Heart right ventricle (tissue), 16 donors: Measurements from ENCODE around the gene ZNF169. TPM values are rescaled to one million over a fixed set of nuclear protein-coding genes. Genes with fewer than 3 reads are reported as not detected.
"Not testable (repeated sequence)": the region's sequence is repeated elsewhere in the genome, so short reads cannot be mapped to it uniquely, and the experiment has no call there.

Experiments used
- ATAC-seq, 8 donors: fragments of 200-7000 bp; cut with Tn5 transposase; one replicate each; pipeline ENCODE4 v1.9.1; 2020; ENCODE audit warnings: mild to moderate bottlenecking in 8 of 8, moderate library complexity in 8 of 8, moderate number of reproducible peaks in 1 of 8
- DNase-seq, 2 donors: peaks; one replicate each; pipeline ENCODE4 v3.0.0-alpha.2; 2020
- H3K27ac ChIP-seq, 10 donors: fragments of 200-600 bp; sonication (generic) in 2 of 10; one replicate each; pipeline versions ENCODE4 v1.5.0 to v1.8.0; 2020 to 2022; ENCODE audit warnings: mild to moderate bottlenecking in 3 of 10
- H3K27me3 ChIP-seq, 7 donors: fragments of 200-600 bp; one replicate each; pipeline ENCODE4 v1.8.0; 2021 to 2022; ENCODE audit warnings: mild to moderate bottlenecking in 2 of 7
- H3K36me3 ChIP-seq, 9 donors: fragments of 200-600 bp; sonication (generic) in 1 of 9; one replicate each; pipeline versions ENCODE4 v1.5.0 to v1.8.0; 2020 to 2022; ENCODE audit warnings: mild to moderate bottlenecking in 2 of 9
- H3K4me1 ChIP-seq, 9 donors: fragments of 200-600 bp; sonication (generic) in 1 of 9; one replicate each; pipeline versions ENCODE4 v1.5.0 to v1.8.0; 2020 to 2022; ENCODE audit warnings: mild to moderate bottlenecking in 4 of 9
- H3K4me3 ChIP-seq, 10 donors: fragments of 200-600 bp; sonication (generic) in 2 of 10; one replicate each; pipeline versions ENCODE4 v1.5.0 to v1.8.0; 2020 to 2022; ENCODE audit warnings: mild to moderate bottlenecking in 7 of 10, moderate library complexity in 2 of 10
- H3K9me3 ChIP-seq, 11 donors: fragments of 200-600 bp in 10 of 11; sonication (generic) in 2 of 11; one replicate each; pipeline versions ENCODE4 v1.5.0 to v1.8.0; 2013 to 2022; ENCODE audit warnings: mild to moderate bottlenecking in 2 of 11, control low read depth in 1 of 11, moderate library complexity in 1 of 11
- CTCF ChIP-seq, 9 donors: fragments of 200-600 bp; sonication (generic) in 2 of 9; IDR thresholded peaks; one replicate each; pipeline versions ENCODE4 v1.5.0 to v1.8.0; 2021 to 2022; ENCODE audit warnings: antibody characterized with exemption in 9 of 9, mild to moderate bottlenecking in 5 of 9, moderate library complexity in 1 of 9
- WGBS, 2 donors: extraction: QIAGEN DNeasy Blood & Tissue Kit; methylation state at CpG; one replicate each; pipeline ENCODE4 v1.1.7; 2013; ENCODE audit warnings: inconsistent platforms in 1 of 2; 5-methylcytosine and 5-hydroxymethylcytosine counted together
- intact Hi-C, 10 donors: fragments of 100-400 bp; cut with DNase I; formaldehyde crosslinking; loops; one replicate each; pipeline versions ENCODE4 v1.11.1 to v1.14.2; 2022
- polyA plus RNA-seq, 2 donors: library from polyadenylated mRNA; stranded (reverse); fragments of 200-250 nt; gene quantifications; one replicate each; pipeline ENCODE4 v1.2.3, GENCODE V29; 2013
- total RNA-seq, 10 donors: library from RNA; stranded (reverse); fragmentation: NEBNext Ultra II Directional in 3 of 10; extraction: Animal tissue kit (Norgen Biotek cat#: 25700) in 3 of 10; gene quantifications; one replicate each; pipeline versions ENCODE4 v1.2.1 to v1.2.4, GENCODE V29; 2021 to 2023
- donor health status: Arrhythmogenic right ventricular cardiomyopathy.
- donor health status: ischemic (EF 13 %, LVEDD 7.1; RV severe dilation, severe dysfunction).
- donor health status: healthy with polysubstance abuse.
- donor health status: DM: no; HTN: yes; CAD: no.
- donor health status: DM: no; HTN: no; CAD: no.
- donor health status: ischemic (EF 25% LVEDD 6.9; RV normal size, moderate dysfunction).
- donor health status: ischemic (EF 25% LVEDD 5.7; RV mildly dilated, moderate dysfunction).
- donor health status: healthy.
- donor health status: DM: yes; HTN: yes; CAD: no.
- donor health status: Ischemic cardiomyopathy.
- donor health status: ischemic (EF 35%, LVEDD 5.7; RV mildly dilated, moderate dysfunction).
- donor health status: nonischemic (EF 11% LVEDD 7.7; RV severe dilation, severe dysfunction).
- donor health status: DM: yes; HTN: yes; CAD: no.
- donor health status: PGD.
- donor health status: ischemic (EF 29% LVEDD 5.4; RV normal size, mild dysfunction).
- donor health status: nonischemic (EF 23%, LVEDD 6.1; RV moderate dilation, normal function).

ZNF169 gene
- total and polyA plus RNA-seq, 12 donors = 1.1 to 3.1 (median 2.4) TPM

GRCh38 chr9:94269264-94269663, 10.2 kb downstream of the ZNF169 start:
- ATAC-seq (peak in 4 of 8 donors; percentile 51 to 67 (median 54)), DNase-seq (peak; percentile 13 to 18)
- no peak overlapping the region for H3K4me3 ChIP-seq
- H3K27me3 ChIP-seq = no peaks in the 10 kb centered on the region
- peaks cover 0 to 15% (median 6%) of the 10 kb centered on the region in 9 donors for H3K4me1 ChIP-seq
- peak overlapping the region in 3 of 10 donors; percentile 0 to 26 (median 19) for H3K27ac ChIP-seq
- H3K9me3 ChIP-seq = peaks cover 0 to 22% (median 9%) of the 10 kb centered on the region in 11 donors
- intact Hi-C loops = no loop called here
- WGBS, 2 donors = 69% methylated on average over 8 of the region's 8 CpGs
- peaks cover 0 to 16% (median 0%) of the 10 kb centered on the region in 9 donors for H3K36me3 ChIP-seq
- no peak for TF ChIP-seq CTCF (IDR thresholded peaks at IDR 0.05)

GRCh38 chr9:94270009-94270408, 10.9 kb downstream of the ZNF169 start:
- ATAC-seq (no peak), DNase-seq (no peak)
- H3K27ac ChIP-seq = peak overlapping the region in 4 of 10 donors; percentile 0 to 26 (median 12)
- H3K27me3 ChIP-seq = no peaks in the 10 kb centered on the region
- H3K4me1 ChIP-seq = peaks cover 0 to 15% (median 6%) of the 10 kb centered on the region in 9 donors
- peaks cover 0 to 8% (median 0%) of the 10 kb centered on the region in 9 donors for H3K36me3 ChIP-seq
- no peak overlapping the region for H3K4me3 ChIP-seq
- peaks cover 0 to 22% (median 9%) of the 10 kb centered on the region in 11 donors for H3K9me3 ChIP-seq
- no peak for TF ChIP-seq CTCF (IDR thresholded peaks at IDR 0.05)
- intact Hi-C loops = no loop called here
- 88 to 89% methylated on average over 1 of the region's 1 CpG for WGBS, 2 donors

GRCh38 chr9:94277029-94277428, 17.9 kb downstream of the ZNF169 start:
- not testable (repeated sequence) for H3K27ac ChIP-seq

GRCh38 chr9:94277885-94278536, 18.9 kb downstream of the ZNF169 start:
- Histone ChIP-seq H3K9me3 (peaks cover 0 to 20% (median 0%) of the 10 kb centered on the region in 11 donors), H3K27me3 (no peaks in the 10 kb centered on the region), H3K4me1 (no peaks in the 10 kb centered on the region), H3K36me3 (peaks cover 0 to 46% (median 12%) of the 10 kb centered on the region in 9 donors), H3K4me3 (no peak overlapping the region), H3K27ac (no peak overlapping the region)
- 99 to 100% methylated on average over 5 to 6 of the region's 6 CpGs for WGBS, 2 donors
- intact Hi-C loops = no loop called here
- no peak for TF ChIP-seq CTCF (IDR thresholded peaks at IDR 0.05)
- DNase-seq (no peak), ATAC-seq (no peak)

More at GRCh38 chr9:94277029-94277428, 17.9 kb downstream of the ZNF169 start:
- H3K9me3 ChIP-seq = peaks cover 0 to 20% (median 0%) of the 10 kb centered on the region in 11 donors
- intact Hi-C loops, H3K4me1 ChIP-seq, ATAC-seq, DNase-seq, H3K4me3 ChIP-seq, H3K27me3 ChIP-seq: not testable (repeated sequence)
- 95 to 97% methylated on average over 4 of the region's 4 CpGs for whole genome bisulfite sequencing, 2 donors
- peaks cover 0 to 37% (median 12%) of the 10 kb centered on the region in 9 donors for H3K36me3 ChIP-seq
